Mesendoderm (in vitro differentiated cells): Measurements from ENCODE around the gene DPYD.

ENCODE experiments used
- DNase-seq: peaks from one replicate; pipeline ENCODE4 v3.0.0; 2013
- H2AK5ac ChIP-seq: 2 replicates; pipeline ENCODE4 v1.6.1; 2013; ENCODE audit warnings: low read length, inconsistent platforms
- H2BK120ac ChIP-seq: 2 replicates; pipeline ENCODE4 v1.6.1; 2013; ENCODE audit warnings: low read depth, mild to moderate bottlenecking, low read length, moderate library complexity, mixed read lengths
- H2BK15ac ChIP-seq: replicated peaks from 2 replicates; pipeline ENCODE4 v1.6.1; 2013; ENCODE audit warnings: low read depth, mild to moderate bottlenecking, moderate library complexity
- H2BK5ac ChIP-seq: 2 replicates; pipeline ENCODE4 v1.6.1; 2013; ENCODE audit warnings: low read length, inconsistent platforms
- H3K18ac ChIP-seq: 2 replicates; pipeline ENCODE4 v1.6.1; 2013; ENCODE audit warnings: mild to moderate bottlenecking, low read length, mixed read lengths
- H3K23ac ChIP-seq: one replicate; pipeline ENCODE4 v1.6.1; 2013; ENCODE audit warnings: low read length
- H3K27ac ChIP-seq: 2 replicates; pipeline ENCODE4 v1.5.1; 2013; ENCODE audit warnings: low read depth, mild to moderate bottlenecking, inconsistent platforms, low read length, moderate library complexity
- H3K27me3 ChIP-seq: 2 replicates; pipeline ENCODE4 v1.6.1; 2013; ENCODE audit warnings: low read length, control low read depth, mild to moderate bottlenecking, inconsistent platforms; ENCODE audit not compliant: insufficient read depth, poor library complexity
- H3K36me3 ChIP-seq: 2 replicates; pipeline ENCODE4 v1.6.1; 2013; ENCODE audit warnings: low read length, inconsistent platforms; ENCODE audit not compliant: control insufficient read depth, insufficient read depth
- H3K4ac ChIP-seq: one replicate; pipeline ENCODE4 v1.6.1; 2013; ENCODE audit warnings: low read depth, mild to moderate bottlenecking, low read length, moderate library complexity
- H3K4me1 ChIP-seq: 2 replicates; pipeline ENCODE4 v1.6.1; 2013; ENCODE audit warnings: low read depth, low read length, inconsistent platforms; ENCODE audit not compliant: control insufficient read depth
- H3K4me2 ChIP-seq: 2 replicates; pipeline ENCODE4 v1.6.1; 2013; ENCODE audit warnings: low read length
- H3K4me3 ChIP-seq: 2 replicates; pipeline ENCODE4 v1.5.1; 2013; ENCODE audit warnings: mild to moderate bottlenecking, low read length
- H3K56ac ChIP-seq: one replicate; pipeline ENCODE4 v1.6.1; 2013; ENCODE audit warnings: low read length
- H3K79me1 ChIP-seq: 2 replicates; pipeline ENCODE4 v1.6.1; 2013; ENCODE audit warnings: low read length, inconsistent platforms
- H3K79me2 ChIP-seq: 2 replicates; pipeline ENCODE4 v1.6.1; 2013; ENCODE audit warnings: mild to moderate bottlenecking, low read length; ENCODE audit not compliant: control insufficient read depth, insufficient read depth
- H3K9ac ChIP-seq: 2 replicates; pipeline ENCODE4 v1.6.1; 2013; ENCODE audit warnings: low read length, inconsistent platforms
- H4K5ac ChIP-seq: one replicate; pipeline ENCODE4 v1.6.1; 2013; ENCODE audit warnings: low read length
- H4K8ac ChIP-seq: one replicate; pipeline ENCODE4 v1.6.1; 2013; ENCODE audit warnings: low read depth, mild to moderate bottlenecking, control low read depth, low read length, moderate library complexity
- WGBS: extraction: QIAGEN DNeasy Blood & Tissue Kit; methylation state at CpG from one replicate; pipeline ENCODE4 v1.1.7; 2013; ENCODE audit warnings: low lambda C conversion rate, missing lambda C conversion rate; ENCODE audit not compliant: insufficient coverage; ENCODE audit errors: extremely low coverage; 5-methylcytosine and 5-hydroxymethylcytosine counted together

DPYD gene

DNA sequence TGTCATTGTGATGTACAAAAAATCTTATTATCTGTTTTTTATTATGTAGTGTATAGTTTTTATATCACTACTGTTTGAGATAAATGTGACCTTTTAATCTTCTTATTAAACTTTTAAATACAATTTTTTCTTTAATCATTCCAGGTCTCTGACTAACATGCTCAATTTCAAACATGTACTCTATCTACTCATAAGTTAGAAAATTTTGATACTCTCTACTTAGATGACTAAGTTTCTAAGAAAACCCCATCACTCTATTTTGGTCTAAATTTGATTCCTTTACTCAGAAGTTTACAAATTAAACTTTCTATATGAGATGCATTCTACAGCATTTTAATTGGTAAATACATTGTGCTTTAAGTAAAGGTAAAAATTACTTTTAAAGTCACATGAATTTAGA, 655.2 kb downstream of the DPYD start:
- no peaks in the 10 kb centered on the region for H3K36me3 ChIP-seq
- no peak overlapping the region for H2BK120ac ChIP-seq
- no peak overlapping the region for H3K18ac ChIP-seq
- H3K9ac ChIP-seq: no peak overlapping the region
- no peak for DNase-seq
- H4K8ac ChIP-seq: no peak overlapping the region
- H2BK5ac ChIP-seq: no peak overlapping the region
- no peak overlapping the region for H3K4me3 ChIP-seq
- no peak overlapping the region for H3K27ac ChIP-seq
- no peak overlapping the region for H3K4ac ChIP-seq
- H3K79me1 ChIP-seq: no peaks in the 10 kb centered on the region
- H3K56ac ChIP-seq: no peak overlapping the region
- no peak overlapping the region for H4K5ac ChIP-seq
- no peak overlapping the region for H2BK15ac ChIP-seq
- H3K23ac ChIP-seq: no peak overlapping the region
- H2AK5ac ChIP-seq: no peak overlapping the region
- no peaks in the 10 kb centered on the region for H3K4me1 ChIP-seq
- no peaks in the 10 kb centered on the region for H3K79me2 ChIP-seq
- H3K27me3 ChIP-seq: no peaks in the 10 kb centered on the region
- no peak overlapping the region for H3K4me2 ChIP-seq

DNA sequence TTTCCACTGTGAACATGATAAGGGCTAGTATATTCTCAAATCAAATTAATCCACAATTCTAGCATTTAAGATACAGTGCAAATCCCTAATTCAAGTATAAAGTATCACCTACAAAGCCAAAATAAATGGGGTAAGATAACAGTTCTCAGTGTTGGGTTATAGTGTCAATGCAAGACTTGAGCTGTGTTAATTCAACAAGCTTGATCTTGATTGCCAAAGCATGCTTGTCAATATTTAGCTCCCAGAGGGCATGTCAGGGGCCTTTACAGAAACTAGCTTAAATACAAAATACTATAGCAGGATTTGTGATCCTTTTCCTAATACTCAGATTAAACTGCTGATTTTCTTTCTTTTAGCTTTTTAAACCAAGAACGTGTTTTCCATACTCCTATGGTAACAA, 658.0 kb downstream of the DPYD start:
- Histone ChIP-seq H3K79me2 (no peaks in the 10 kb centered on the region), H4K5ac (no peak overlapping the region), H3K27ac (no peak overlapping the region), H2AK5ac (no peak overlapping the region), H3K56ac (no peak overlapping the region), H3K18ac (no peak overlapping the region), H3K9ac (no peak overlapping the region), H3K4me1 (no peaks in the 10 kb centered on the region), H3K36me3 (no peaks in the 10 kb centered on the region), H2BK120ac (no peak overlapping the region), H3K79me1 (no peaks in the 10 kb centered on the region), H3K27me3 (no peaks in the 10 kb centered on the region), H3K4me3 (no peak overlapping the region), H3K23ac (no peak overlapping the region), H4K8ac (no peak overlapping the region), H2BK5ac (no peak overlapping the region), H3K4ac (no peak overlapping the region), H2BK15ac (no peak overlapping the region), H3K4me2 (no peak overlapping the region)
- DNase-seq: no peak
- WGBS: no CpG with 5 or more reads among the region's 1 CpG

DNA sequence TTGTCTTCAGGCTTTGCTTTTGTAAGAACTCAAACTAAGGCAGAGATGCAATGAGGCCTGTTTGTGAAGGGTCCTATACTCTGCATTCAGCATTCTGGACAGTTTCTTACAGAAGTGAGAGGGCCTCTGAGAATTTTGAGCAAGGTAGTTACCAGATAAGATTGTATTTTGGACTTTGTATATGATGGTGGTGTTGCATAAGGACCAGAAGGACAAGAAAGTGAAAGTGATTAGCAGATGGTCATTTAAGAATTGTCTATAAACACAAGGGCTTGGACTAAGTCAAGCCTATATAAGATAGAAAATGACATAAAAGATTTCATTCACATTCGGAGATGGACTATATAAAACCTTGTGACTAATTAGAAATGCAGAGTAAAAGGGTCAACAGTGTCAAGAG, 662.2 kb downstream of the DPYD start:
- H3K18ac ChIP-seq: no peak overlapping the region
- no peak overlapping the region for H3K4ac ChIP-seq
- H4K8ac ChIP-seq: no peak overlapping the region
- H4K5ac ChIP-seq: no peak overlapping the region
- no peaks in the 10 kb centered on the region for H3K4me1 ChIP-seq
- H2BK120ac ChIP-seq: no peak overlapping the region
- H3K36me3 ChIP-seq: no peaks in the 10 kb centered on the region
- H3K27ac ChIP-seq: no peak overlapping the region
- WGBS: no CpG with 5 or more reads among the region's 1 CpG
- no peak overlapping the region for H3K4me2 ChIP-seq
- H2BK5ac ChIP-seq: no peak overlapping the region
- no peak overlapping the region for H2BK15ac ChIP-seq
- no peak overlapping the region for H3K56ac ChIP-seq
- no peak for DNase-seq
- H2AK5ac ChIP-seq: no peak overlapping the region
- H3K79me2 ChIP-seq: no peaks in the 10 kb centered on the region
- no peaks in the 10 kb centered on the region for H3K27me3 ChIP-seq
- no peak overlapping the region for H3K9ac ChIP-seq
- H3K4me3 ChIP-seq: no peak overlapping the region
- H3K23ac ChIP-seq: no peak overlapping the region
- no peaks in the 10 kb centered on the region for H3K79me1 ChIP-seq

- no peaks in the 10 kb centered on the region for H3K4me1 ChIP-seq
Measured at GRCh38 chr1:97254731-97255463, 665.9 kb downstream of the DPYD start.

GRCh38 chr1:97252925-97253324, 667.9 kb downstream of the DPYD start:
- no peaks in the 10 kb centered on the region for H3K36me3 ChIP-seq
- no peaks in the 10 kb centered on the region for H3K4me1 ChIP-seq
- H2BK5ac ChIP-seq: no peak overlapping the region
- H4K8ac ChIP-seq: no peak overlapping the region
- no peak overlapping the region for H3K4ac ChIP-seq
- no peak overlapping the region for H3K18ac ChIP-seq
- WGBS: no CpG with 5 or more reads among the region's 3 CpGs
- no peak overlapping the region for H3K56ac ChIP-seq
- H3K79me1 ChIP-seq: no peaks in the 10 kb centered on the region
- H4K5ac ChIP-seq: no peak overlapping the region
- no peak overlapping the region for H2BK120ac ChIP-seq
- H3K23ac ChIP-seq: no peak overlapping the region
- H3K4me2 ChIP-seq: no peak overlapping the region
- H3K27me3 ChIP-seq: no peaks in the 10 kb centered on the region
- no peaks in the 10 kb centered on the region for H3K79me2 ChIP-seq
- no peak for DNase-seq
- H3K9ac ChIP-seq: no peak overlapping the region
- H3K27ac ChIP-seq: no peak overlapping the region
- H2BK15ac ChIP-seq: no peak overlapping the region
- H3K4me3 ChIP-seq: no peak overlapping the region
- H2AK5ac ChIP-seq: no peak overlapping the region

More at GRCh38 chr1:97254731-97255463, 665.9 kb downstream of the DPYD start:
- H2BK120ac ChIP-seq: no peak overlapping the region
- DNase-seq: no peak
- H3K4me2 ChIP-seq: no peak overlapping the region
- no peak overlapping the region for H3K23ac ChIP-seq
- H2BK5ac ChIP-seq: no peak overlapping the region
- no peak overlapping the region for H4K8ac ChIP-seq
- H3K27me3 ChIP-seq: no peaks in the 10 kb centered on the region
- no peak overlapping the region for H3K56ac ChIP-seq
- no peaks in the 10 kb centered on the region for H3K36me3 ChIP-seq
- no peaks in the 10 kb centered on the region for H3K79me2 ChIP-seq
- H3K18ac ChIP-seq: no peak overlapping the region
- H3K27ac ChIP-seq: no peak overlapping the region
- no peak overlapping the region for H3K4me3 ChIP-seq
- WGBS: no CpG with 5 or more reads among the region's 4 CpGs
- no peaks in the 10 kb centered on the region for H3K79me1 ChIP-seq
- no peak overlapping the region for H2AK5ac ChIP-seq
- H2BK15ac ChIP-seq: no peak overlapping the region
- H4K5ac ChIP-seq: no peak overlapping the region
- no peak overlapping the region for H3K4ac ChIP-seq
- no peak overlapping the region for H3K9ac ChIP-seq

DNA sequence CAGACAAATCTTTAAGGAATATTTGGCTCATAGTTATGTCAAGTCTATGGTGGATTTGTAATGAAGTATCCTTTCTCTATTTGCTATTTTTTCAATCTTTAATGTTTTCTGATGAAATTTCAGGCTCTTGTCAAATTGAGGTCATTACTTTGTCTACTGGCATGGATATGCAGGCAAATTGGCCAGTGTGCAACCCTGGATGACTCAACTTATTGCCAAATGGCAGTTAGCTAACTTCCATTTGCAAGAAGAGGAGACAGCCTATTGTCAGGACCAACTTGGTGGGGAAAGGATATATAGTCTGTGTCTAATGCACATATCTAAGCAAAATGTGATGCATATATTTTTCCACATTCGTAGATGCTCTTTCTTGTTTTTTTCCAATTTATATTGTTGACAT, 668.8 kb downstream of the DPYD start:
- no peak for DNase-seq

More for the DNA sequence above, 668.8 kb downstream of the DPYD start:
- no peaks in the 10 kb centered on the region for H3K79me1 ChIP-seq
- no peak overlapping the region for H3K4ac ChIP-seq
- no peaks in the 10 kb centered on the region for H3K79me2 ChIP-seq
- no peak overlapping the region for H3K4me3 ChIP-seq
- H3K9ac ChIP-seq: no peak overlapping the region
- H3K23ac ChIP-seq: no peak overlapping the region
- no peaks in the 10 kb centered on the region for H3K27me3 ChIP-seq
- H4K8ac ChIP-seq: no peak overlapping the region
- H2AK5ac ChIP-seq: no peak overlapping the region
- no peak overlapping the region for H3K27ac ChIP-seq
- H2BK120ac ChIP-seq: no peak overlapping the region
- no peak overlapping the region for H4K5ac ChIP-seq
- no peak overlapping the region for H3K56ac ChIP-seq
- no CpG with 5 or more reads among the region's 1 CpG for WGBS
- H3K4me2 ChIP-seq: no peak overlapping the region
- no peak overlapping the region for H2BK5ac ChIP-seq
- no peaks in the 10 kb centered on the region for H3K4me1 ChIP-seq
- H3K18ac ChIP-seq: no peak overlapping the region
- H2BK15ac ChIP-seq: no peak overlapping the region
- no peaks in the 10 kb centered on the region for H3K36me3 ChIP-seq
